HG02884 (cell line): ENCODE data around the gene ZGLP1.

ENCODE experiments used
- ATAC-seq: cut with Tn5 transposase; IDR thresholded peaks from one replicate; pipeline ENCODE4 v1.9.1; 2021; ENCODE audit warnings: mild to moderate bottlenecking, moderate library complexity; ENCODE audit not compliant: unreplicated experiment

Gene ZGLP1

GRCh38 chr19:10328558-10329429, 19.2 kb upstream of the ZGLP1 start:
- ATAC-seq: no peak

- no peak for ATAC-seq
Measured at GRCh38 chr19:10327793-10328192, 18.2 kb upstream of the ZGLP1 start.

- ATAC-seq: no peak
Measured at GRCh38 chr19:10325732-10326131, 16.1 kb upstream of the ZGLP1 start.

- ATAC-seq: no peak
Measured at GRCh38 chr19:10321874-10322835, 12.5 kb upstream of the ZGLP1 start.

- ATAC-seq: no peak
Measured at GRCh38 chr19:10321417-10321797, 11.8 kb upstream of the ZGLP1 start.

- ATAC-seq: no peak
Measured at GRCh38 chr19:10320602-10321416, 11.2 kb upstream of the ZGLP1 start.

- ATAC-seq: no peak
Measured at GRCh38 chr19:10318807-10319682, 9.4 kb upstream of the ZGLP1 start.

GRCh38 chr19:10317857-10318462, 8.3 kb upstream of the ZGLP1 start:
- ATAC-seq: no peak

- ATAC-seq: no peak
Measured at GRCh38 chr19:10317045-10317856, 7.6 kb upstream of the ZGLP1 start.

GRCh38 chr19:10316229-10317044, 6.8 kb upstream of the ZGLP1 start:
- ATAC-seq: no peak

GRCh38 chr19:10315335-10316214, 6.0 kb upstream of the ZGLP1 start, which contains the start of gene FDX2:
FDX2 (minus strand) TSS chr19:10316015; CDS start chr19:10315996, 19 bp downstream.
- no peak for ATAC-seq

- no peak for ATAC-seq
Measured at GRCh38 chr19:10306327-10306726, 3.3 kb downstream of the ZGLP1 start.

- ATAC-seq: no peak
Measured at GRCh38 chr19:10305139-10305806, 4.3 kb downstream of the ZGLP1 start.

GRCh38 chr19:10299545-10300458, 9.8 kb downstream of the ZGLP1 start:
- ATAC-seq: no peak
